HCT116 (cell line): ENCODE measurements around the gene MVK. TPM values are rescaled to one million over a fixed set of nuclear protein-coding genes. Genes with fewer than 3 reads are reported as not detected.
A peak's percentile ranks its signal among the peaks of the same experiment; 100 is the strongest.

Experiments used
- ATAC-seq: fragments of 200-7000 bp; cut with Tn5 transposase; 2 replicates; pipeline ENCODE4 v1.9.1; 2020; ENCODE audit warnings: mild to moderate bottlenecking, moderate library complexity
- BruUV-seq: library from RNA; stranded (reverse); fragments of 400-500 nt; replicated peaks from 2 replicates; lab custom pipeline; 2021; lab: Mats Ljungman, UMichigan
- CTCF ChIA-PET: fragments of 300-600 bp; sonication (Branson Sonifier 250); formaldehyde crosslinking; loops from one replicate; lab custom pipeline; 2021; ENCODE audit warnings: antibody characterized with exemption; lab: Charles Lee
- POLR2A ChIA-PET: fragments of 300-600, 350-600 bp; sonication (Branson Sonifier 250); formaldehyde crosslinking; loops from one replicate; lab custom pipeline; 2021; ENCODE audit warnings: antibody characterized with exemption; lab: Charles Lee
- RAD21 ChIA-PET, 2 experiments: fragments of 300-600 bp; sonication (Branson Sonifier 250); formaldehyde crosslinking; loops; one replicate each; lab custom pipeline; 2023; ENCODE audit warnings: low total read pairs in 2 of 2; ENCODE audit not compliant: uncharacterized antibody in 2 of 2, unreplicated experiment in 2 of 2, low non-redundant PET in 1 of 2; lab: Charles Lee
- DNase-seq: peaks from one replicate; pipeline ENCODE4 v3.0.0-alpha.2; 2010; ENCODE audit warnings: low read depth, low spot score
- H2AFZ ChIP-seq: fragments of 200-600 bp; shearing (Covaris generic), sonication (generic); 2 replicates; pipeline ENCODE4 v1.6.1; 2017; ENCODE audit warnings: low read depth, mixed run types, mixed read lengths, antibody characterized with exemption, low read length; ENCODE audit not compliant: poor library complexity, severe bottlenecking
- H3K27ac ChIP-seq: 2 replicates; pipeline ENCODE4 v1.5.1; 2012; ENCODE audit warnings: low read depth, low read length
- H3K27me3 ChIP-seq: fragments of 200-600 bp; sonication (generic); 2 replicates; pipeline ENCODE4 v1.6.1; 2016; ENCODE audit warnings: mixed run types, low read length, mixed read lengths; ENCODE audit not compliant: insufficient read depth
- H3K36me3 ChIP-seq, 2 experiments: fragments of 200-500 bp in 1 of 2; fragments of 200-600 bp in 1 of 2; sonication (Bioruptor generic) in 1 of 2; sonication (generic) in 1 of 2; 2 replicates each; pipeline versions ENCODE4 v1.5.1 to v1.6.1; 2014 to 2016; ENCODE audit warnings: low read length in 2 of 2, inconsistent platforms in 1 of 2, mixed read lengths in 1 of 2, mixed run types in 1 of 2; ENCODE audit not compliant: insufficient read depth in 2 of 2, control insufficient read depth in 1 of 2
- H3K4me1 ChIP-seq, 2 experiments: fragments of 200-600 bp in 1 of 2; sonication (generic) in 1 of 2; 2 replicates each; pipeline versions ENCODE4 v1.5.1 to v1.6.1; 2012 to 2017; ENCODE audit warnings: low read length in 2 of 2, inconsistent platforms in 1 of 2, mild to moderate bottlenecking in 1 of 2, mixed read lengths in 1 of 2, mixed run types in 1 of 2, moderate library complexity in 1 of 2; ENCODE audit not compliant: insufficient read depth in 2 of 2, control insufficient read depth in 1 of 2
- H3K4me2 ChIP-seq: fragments of 200-600 bp; sonication (generic); 2 replicates; pipeline ENCODE4 v1.6.1; 2017; ENCODE audit warnings: mixed run types, low read length, mixed read lengths
- H3K4me3 ChIP-seq, 2 experiments: fragments of 200-600 bp in 1 of 2; sonication (generic) in 1 of 2; replicated peaks in 1 of 2; 2 replicates each; pipeline ENCODE4 v1.5.1; 2011 to 2016; ENCODE audit warnings: low read length in 2 of 2, control low read depth in 1 of 2, low read depth in 1 of 2, mild to moderate bottlenecking in 1 of 2, mixed read lengths in 1 of 2, mixed run types in 1 of 2
- H3K79me2 ChIP-seq: fragments of 200-600 bp; sonication (generic); 2 replicates; pipeline ENCODE4 v1.6.1; 2017; ENCODE audit warnings: mild to moderate bottlenecking, mixed run types, low read length, moderate library complexity, mixed read lengths; ENCODE audit not compliant: insufficient read depth
- H3K9ac ChIP-seq: fragments of 200-600 bp; sonication (generic); 2 replicates; pipeline ENCODE4 v1.6.1; 2016; ENCODE audit warnings: low read length, mixed read lengths
- H3K9me2 ChIP-seq: fragments of 200-600 bp; sonication (generic), shearing (Covaris generic); 2 replicates; pipeline ENCODE4 v1.6.1; 2017; ENCODE audit warnings: mixed run types, mild to moderate bottlenecking, moderate library complexity; ENCODE audit not compliant: insufficient read depth
- H3K9me3 ChIP-seq, 2 experiments: fragments of 200-500 bp in 1 of 2; fragments of 200-600 bp in 1 of 2; sonication (Bioruptor generic) in 1 of 2; sonication (generic) in 1 of 2; 2 replicates each; pipeline ENCODE4 v1.6.1; 2014 to 2017; ENCODE audit warnings: low read length in 2 of 2, mixed read lengths in 2 of 2, inconsistent platforms in 1 of 2, low read depth in 1 of 2, mild to moderate bottlenecking in 1 of 2, mixed run types in 1 of 2, moderate library complexity in 1 of 2; ENCODE audit not compliant: control insufficient read depth in 1 of 2, insufficient read depth in 1 of 2
- H4K20me1 ChIP-seq: fragments of 200-600 bp; sonication (generic), shearing (Covaris generic); 2 replicates; pipeline ENCODE4 v1.6.1; 2017; ENCODE audit warnings: mixed run types, mild to moderate bottlenecking, moderate library complexity; ENCODE audit not compliant: insufficient read depth
- CBX3 ChIP-seq: IDR thresholded peaks from 2 replicates; pipeline ENCODE4 v1.6.1; 2012; ENCODE audit warnings: low read depth
- ELF1 ChIP-seq: IDR thresholded peaks from 2 replicates; pipeline ENCODE4 v1.6.1; 2012; ENCODE audit warnings: low read depth, borderline replicate concordance
- EZH2 ChIP-seq: fragments of 200-600 bp; sonication (generic); IDR thresholded peaks from 2 replicates; pipeline ENCODE4 v1.6.1; 2017; ENCODE audit warnings: antibody characterized with exemption, mixed run types
- EZH2phosphoT487 ChIP-seq: fragments of 200-600 bp; IDR thresholded peaks from 2 replicates; pipeline ENCODE4 v1.6.1; 2018; ENCODE audit warnings: antibody characterized with exemption, borderline replicate concordance
- FOSL1 ChIP-seq: IDR thresholded peaks from 2 replicates; pipeline ENCODE4 v1.6.1; 2012; ENCODE audit warnings: low read depth
- JUND ChIP-seq: IDR thresholded peaks from 2 replicates; pipeline ENCODE4 v1.6.1; 2012
- POLR2A ChIP-seq: IDR thresholded peaks from 2 replicates; pipeline ENCODE4 v1.7.0; 2011; ENCODE audit warnings: borderline replicate concordance; ENCODE audit not compliant: insufficient read depth, insufficient read length; ENCODE audit errors: extremely low read depth
- POLR2AphosphoS5 ChIP-seq: IDR thresholded peaks from 2 replicates; pipeline ENCODE4 v1.6.1; 2011; ENCODE audit warnings: mild to moderate bottlenecking, low read depth, low read length, moderate library complexity
- RAD21 ChIP-seq: IDR thresholded peaks from 2 replicates; pipeline ENCODE4 v1.6.1; 2012; ENCODE audit warnings: low read depth, mild to moderate bottlenecking
- SP1 ChIP-seq: IDR thresholded peaks from 2 replicates; pipeline ENCODE4 v1.6.1; 2012; ENCODE audit warnings: low read depth
- TCF7L2 ChIP-seq: IDR thresholded peaks from 2 replicates; pipeline ENCODE4 v1.7.0; 2011; ENCODE audit warnings: borderline replicate concordance, inconsistent platforms; ENCODE audit not compliant: insufficient read depth, insufficient read length; ENCODE audit errors: extremely low read depth
- YY1 ChIP-seq: IDR thresholded peaks from 2 replicates; pipeline ENCODE4 v1.6.1; 2011; ENCODE audit warnings: low read length, low read depth, moderate library complexity, mild to moderate bottlenecking; ENCODE audit not compliant: insufficient replicate concordance; ENCODE audit errors: extremely low read depth
- ZFX ChIP-seq: fragments of 450-650 bp; IDR thresholded peaks from 2 replicates; pipeline ENCODE4 v1.6.1; 2017
- intact Hi-C: fragments of 100-400 bp; cut with micrococcal nuclease; formaldehyde crosslinking; loops from 2 replicates; pipeline ENCODE4 v1.10.0; 2022
- total RNA-seq: library from RNA; stranded (reverse); gene quantifications from one replicate; pipeline ENCODE4 v1.2.1, GENCODE V29; 2021; ENCODE audit not compliant: unreplicated experiment
- TF ChIP-seq, protein P1 (sequence below): IDR thresholded peaks from 2 replicates; pipeline ENCODE4 v1.6.1; 2012
- TF ChIP-seq, protein P2 (sequence below): IDR thresholded peaks from 2 replicates; pipeline ENCODE4 v1.6.1; 2012; ENCODE audit warnings: low read depth

The MVK gene
- total RNA-seq, 1 experiment from 2014 or later: 17.3 TPM

GRCh38 chr12:109568486-109568885 is 5.1 kb upstream of the MVK start:
- CTCF ChIA-PET: no interaction called here
- POLR2A ChIA-PET: no interaction called here
- Histone ChIP-seq H3K9ac (no peak overlapping the region), H2AFZ (no peak overlapping the region), H3K79me2 (no peaks in the 10 kb centered on the region), H3K27ac (no peak overlapping the region), H3K4me1 (peaks cover 4 to 9% of the 10 kb centered on the region in 2 experiments; a peak in 3 of 4 replicates), H3K9me2 (no peaks in the 10 kb centered on the region), H4K20me1 (no peaks in the 10 kb centered on the region), H3K27me3 (no peaks in the 10 kb centered on the region), H3K36me3 (no peaks in the 10 kb centered on the region), H3K4me2 (no peak overlapping the region), H3K4me3 (no peak overlapping the region), H3K9me3 (no peaks in the 10 kb centered on the region)
- no peak for DNase-seq
- ATAC-seq: no peak
- RAD21 ChIA-PET: no interaction called here
- TF ChIP-seq ZFX (no peak), POLR2AphosphoS5 (no peak), ELF1 (no peak), CBX3 (no peak), TCF7L2 (no peak)
- TF ChIP-seq, protein P1, sequence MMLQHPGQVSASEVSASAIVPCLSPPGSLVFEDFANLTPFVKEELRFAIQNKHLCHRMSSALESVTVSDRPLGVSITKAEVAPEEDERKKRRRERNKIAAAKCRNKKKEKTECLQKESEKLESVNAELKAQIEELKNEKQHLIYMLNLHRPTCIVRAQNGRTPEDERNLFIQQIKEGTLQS: no peak
- BruUV-seq: no TSS peak
- intact Hi-C loops: no loop called here

DNA sequence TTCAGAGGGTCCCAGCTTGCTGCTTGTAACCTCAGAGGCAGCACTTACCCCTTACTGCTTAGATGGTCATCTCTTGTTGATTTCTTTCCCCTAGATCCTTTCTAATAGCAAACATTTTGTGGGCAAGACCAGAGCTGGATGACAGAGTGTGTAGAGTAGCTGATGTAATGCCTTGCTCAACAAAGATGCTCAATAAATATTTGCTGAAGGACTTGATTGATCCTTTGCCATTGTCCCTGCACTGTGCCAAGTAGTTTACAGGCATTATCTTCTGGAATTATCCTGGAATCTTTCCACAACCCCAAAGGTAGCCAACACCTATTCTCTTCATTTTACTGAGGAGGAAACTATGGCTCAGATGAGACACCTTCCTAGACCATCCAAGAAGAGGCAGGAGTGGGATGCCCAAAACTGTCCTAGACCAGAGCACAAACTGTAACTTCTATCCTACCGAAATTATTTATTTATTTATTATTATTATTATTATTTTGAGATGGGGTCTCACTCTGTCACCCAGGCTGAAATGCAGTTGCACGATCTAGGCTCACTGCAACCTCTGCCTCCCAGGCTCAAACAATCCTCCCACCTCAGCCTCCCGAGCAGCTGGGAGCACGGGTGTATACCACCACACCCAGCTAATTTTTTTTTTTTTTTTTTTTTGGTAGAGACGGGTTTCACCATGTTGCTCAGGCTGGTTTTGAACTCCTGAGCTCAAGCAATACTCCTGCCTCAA is 1.7 kb upstream of the MVK start:
- H2AFZ ChIP-seq: no peak overlapping the region
- TF ChIP-seq JUND: no peak
- no peak for TF ChIP-seq EZH2phosphoT487
- TF ChIP-seq EZH2: no peak
- no peak for TF ChIP-seq SP1
- no peak for TF ChIP-seq TCF7L2
- TF ChIP-seq POLR2A: no peak
- TF ChIP-seq, protein P1: no peak
- TF ChIP-seq, protein P2, sequence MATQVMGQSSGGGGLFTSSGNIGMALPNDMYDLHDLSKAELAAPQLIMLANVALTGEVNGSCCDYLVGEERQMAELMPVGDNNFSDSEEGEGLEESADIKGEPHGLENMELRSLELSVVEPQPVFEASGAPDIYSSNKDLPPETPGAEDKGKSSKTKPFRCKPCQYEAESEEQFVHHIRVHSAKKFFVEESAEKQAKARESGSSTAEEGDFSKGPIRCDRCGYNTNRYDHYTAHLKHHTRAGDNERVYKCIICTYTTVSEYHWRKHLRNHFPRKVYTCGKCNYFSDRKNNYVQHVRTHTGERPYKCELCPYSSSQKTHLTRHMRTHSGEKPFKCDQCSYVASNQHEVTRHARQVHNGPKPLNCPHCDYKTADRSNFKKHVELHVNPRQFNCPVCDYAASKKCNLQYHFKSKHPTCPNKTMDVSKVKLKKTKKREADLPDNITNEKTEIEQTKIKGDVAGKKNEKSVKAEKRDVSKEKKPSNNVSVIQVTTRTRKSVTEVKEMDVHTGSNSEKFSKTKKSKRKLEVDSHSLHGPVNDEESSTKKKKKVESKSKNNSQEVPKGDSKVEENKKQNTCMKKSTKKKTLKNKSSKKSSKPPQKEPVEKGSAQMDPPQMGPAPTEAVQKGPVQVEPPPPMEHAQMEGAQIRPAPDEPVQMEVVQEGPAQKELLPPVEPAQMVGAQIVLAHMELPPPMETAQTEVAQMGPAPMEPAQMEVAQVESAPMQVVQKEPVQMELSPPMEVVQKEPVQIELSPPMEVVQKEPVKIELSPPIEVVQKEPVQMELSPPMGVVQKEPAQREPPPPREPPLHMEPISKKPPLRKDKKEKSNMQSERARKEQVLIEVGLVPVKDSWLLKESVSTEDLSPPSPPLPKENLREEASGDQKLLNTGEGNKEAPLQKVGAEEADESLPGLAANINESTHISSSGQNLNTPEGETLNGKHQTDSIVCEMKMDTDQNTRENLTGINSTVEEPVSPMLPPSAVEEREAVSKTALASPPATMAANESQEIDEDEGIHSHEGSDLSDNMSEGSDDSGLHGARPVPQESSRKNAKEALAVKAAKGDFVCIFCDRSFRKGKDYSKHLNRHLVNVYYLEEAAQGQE: no peak
- TF ChIP-seq YY1: no peak
- no peak for TF ChIP-seq ZFX
- no peak for TF ChIP-seq FOSL1
- TF ChIP-seq RAD21: no peak

More for the DNA sequence above, 1.7 kb upstream of the MVK start:
- Histone ChIP-seq H3K27me3 (no peaks in the 10 kb centered on the region), H3K36me3 (peaks cover 0 to 4% of the 10 kb centered on the region in 2 experiments; a peak in 1 of 4 replicates), H3K4me1 (peaks cover 4 to 17% of the 10 kb centered on the region in 2 experiments; a peak in 3 of 4 replicates), H4K20me1 (no peaks in the 10 kb centered on the region), H3K9me2 (no peaks in the 10 kb centered on the region), H3K9ac (peak overlapping the region; percentile 71; the same call in 1 of the 2 replicates), H3K4me3 (peak overlapping the region; percentile 71 to 90; a peak in 1 of 4 replicates), H3K4me2 (peak overlapping the region; percentile 86), H3K79me2 (no peaks in the 10 kb centered on the region), H3K9me3 (no peaks in the 10 kb centered on the region), H3K27ac (no peak overlapping the region)
- DNase-seq (no peak), ATAC-seq (no peak)
- ChIA-PET RAD21 (no interaction called here), POLR2A (interaction anchor here (0.7 kb wide), 1 partner anchor 106 kb away, joined by 3 read pairs; no protein-coding TSS in a partner anchor), CTCF (interaction anchor here (1.2 kb wide), 1 partner anchor 11 kb away, joined by 3 read pairs; no protein-coding TSS in a partner anchor)
- no TSS peak for BruUV-seq
- intact Hi-C loops: no loop called here
